K562 (cell line): ENCODE data around the gene ALDH3B2. TPM values are rescaled to one million over a fixed set of nuclear protein-coding genes. Genes with fewer than 3 reads are reported as not detected.

Source experiments
- ATAC-seq: fragments of 200-7000 bp; cut with Tn5 transposase; 3 replicates; pipeline ENCODE4 v1.9.1; 2020; ENCODE audit warnings: moderate library complexity
- BruUV-seq: library from RNA; stranded (reverse); fragments of 400-500 nt; replicated peaks from 2 replicates; lab custom pipeline; 2021; lab: Mats Ljungman, UMichigan
- CTCF ChIA-PET: fragments of 300-600 bp; formaldehyde crosslinking; extraction: SDS; loops from one replicate; lab custom pipeline; 2021; ENCODE audit warnings: low intra/inter-chr PET ratio; lab: Yijun Ruan, JAX
- POLR2A ChIA-PET: fragments of 300-600, 350-650 bp; sonication (Branson Sonifier 250); formaldehyde crosslinking; extraction: SDS; loops from one replicate; lab custom pipeline; 2021; ENCODE audit warnings: antibody characterized with exemption, inconsistent platforms; lab: Yijun Ruan, JAX
- DNase-seq, 4 experiments: peaks; one replicate each; pipeline versions ENCODE4 v3.0.0 to v3.0.0-alpha.2; 2011 to 2018; ENCODE audit warnings: low spot score in 3 of 4, mixed read lengths in 3 of 4; ENCODE audit errors: extremely low read depth in 1 of 4
- FAIRE-seq: peaks from 2 replicates; lab custom pipeline; 2011; peaks lifted over from hg19 to GRCh38; lab: Jason Lieb, UNC
- H2AFZ ChIP-seq: 2 replicates; pipeline ENCODE4 v1.6.0; 2011; ENCODE audit warnings: low read depth, low read length, control low read depth, inconsistent platforms
- H3K27ac ChIP-seq: fragments of 200-600 bp; 3 replicates; pipeline ENCODE4 v1.8.0; 2011; ENCODE audit warnings: low read depth, mild to moderate bottlenecking, control low read depth, inconsistent platforms, low read length, moderate library complexity, mixed read lengths; ENCODE audit errors: extremely low read depth
- H3K27me3 ChIP-seq, 2 experiments: fragments of 300-600 bp in 1 of 2; 2 replicates in 1 of 2; 3 replicates in 1 of 2; pipeline versions ENCODE4 v1.6.0 to v1.8.0; 2011; ENCODE audit warnings: inconsistent platforms in 2 of 2, low read length in 2 of 2, mild to moderate bottlenecking in 1 of 2, mixed read lengths in 1 of 2, moderate library complexity in 1 of 2; ENCODE audit not compliant: control insufficient read depth in 2 of 2, insufficient read depth in 2 of 2
- H3K36me3 ChIP-seq: fragments of 300-600 bp; 3 replicates; pipeline ENCODE4 v1.8.0; 2011; ENCODE audit warnings: mild to moderate bottlenecking, low read length, inconsistent platforms; ENCODE audit not compliant: control insufficient read depth, insufficient read depth
- H3K4me1 ChIP-seq, 2 experiments: fragments of 200-600 bp in 1 of 2; replicated peaks in 1 of 2; 2 replicates in 1 of 2; 3 replicates in 1 of 2; pipeline versions ENCODE4 v1.5.1 to v1.8.0; 2011; ENCODE audit warnings: inconsistent platforms in 2 of 2, low read length in 2 of 2, mild to moderate bottlenecking in 1 of 2, mixed read lengths in 1 of 2, moderate library complexity in 1 of 2; ENCODE audit not compliant: control insufficient read depth in 2 of 2, insufficient read depth in 2 of 2
- H3K4me2 ChIP-seq: 2 replicates; pipeline ENCODE4 v1.6.1; 2011; ENCODE audit warnings: low read length, control low read depth, inconsistent platforms, mixed read lengths; ENCODE audit not compliant: insufficient read depth
- H3K4me3 ChIP-seq: fragments of 200-600 bp; sonication (generic), shearing (Covaris generic); 2 replicates; pipeline ENCODE4 v1.5.1; 2016; ENCODE audit warnings: control low read depth, inconsistent platforms
- H3K79me2 ChIP-seq: fragments of 200-600 bp; 3 replicates; pipeline ENCODE4 v1.8.0; 2011; ENCODE audit warnings: low read length, inconsistent platforms; ENCODE audit not compliant: control insufficient read depth, insufficient read depth
- H3K9ac ChIP-seq, 2 experiments: 2 replicates each; pipeline versions ENCODE4 v1.6.0 to v1.6.1; 2011; ENCODE audit warnings: low read depth in 2 of 2, low read length in 2 of 2, control low read depth in 1 of 2, inconsistent platforms in 1 of 2, mild to moderate bottlenecking in 1 of 2, mixed read lengths in 1 of 2; ENCODE audit not compliant: insufficient read depth in 1 of 2
- H3K9me1 ChIP-seq: one replicate; pipeline ENCODE4 v1.6.0; 2011; ENCODE audit warnings: inconsistent platforms, mild to moderate bottlenecking, low read length, moderate library complexity; ENCODE audit not compliant: control insufficient read depth, insufficient read depth
- H3K9me3 ChIP-seq: replicated peaks from 2 replicates; pipeline ENCODE4 v1.5.1; 2011; ENCODE audit warnings: low read depth, low read length, inconsistent platforms; ENCODE audit not compliant: control insufficient read depth, insufficient read depth
- H4K20me1 ChIP-seq: replicated peaks from 2 replicates; pipeline ENCODE4 v1.6.1; 2011; ENCODE audit warnings: low read length, inconsistent platforms, mixed read lengths; ENCODE audit not compliant: control insufficient read depth, insufficient read depth
- ATF7 ChIP-seq: fragments of 450-650 bp; IDR thresholded peaks from 2 replicates; pipeline ENCODE4 v1.7.1; 2014; ENCODE audit warnings: mild to moderate bottlenecking, moderate library complexity
- ILK ChIP-seq: fragments of 450-650 bp; IDR thresholded peaks from 2 replicates; pipeline ENCODE4 v1.6.1; 2016; ENCODE audit warnings: missing genetic modification characterization, low read depth, mild to moderate bottlenecking, missing compliant biosample characterization, moderate library complexity, borderline replicate concordance
- MBD2 ChIP-seq: sonication (generic); IDR thresholded peaks from 2 replicates; pipeline ENCODE4 v1.6.1; 2016; ENCODE audit warnings: low read depth, borderline replicate concordance
- POLR2G ChIP-seq: fragments of 200-400 bp; formaldehyde crosslinking; IDR thresholded peaks from 2 replicates; pipeline ENCODE4 v1.6.1; 2017; ENCODE audit warnings: low read depth, mild to moderate bottlenecking, antibody characterized with exemption, low read length, moderate library complexity
- RBFOX2 ChIP-seq: fragments of 200-400 bp; formaldehyde crosslinking; IDR thresholded peaks from 2 replicates; pipeline ENCODE4 v1.6.1; 2017; ENCODE audit warnings: low read depth, mild to moderate bottlenecking, low read length, moderate library complexity
- SNIP1 ChIP-seq: fragments of 450-650 bp; IDR thresholded peaks from 2 replicates; pipeline ENCODE4 v1.7.1; 2017; ENCODE audit warnings: low read depth, mild to moderate bottlenecking
- USF1 ChIP-seq: sonication (generic); formaldehyde crosslinking; IDR thresholded peaks from 2 replicates; pipeline ENCODE4 v1.9.0; 2022; ENCODE audit warnings: mild to moderate bottlenecking, missing genetic modification reagents
- ZBTB7A ChIP-seq: IDR thresholded peaks from 2 replicates; pipeline ENCODE4 v1.6.1; 2011; ENCODE audit warnings: low read depth, mild to moderate bottlenecking, low read length, moderate library complexity, borderline replicate concordance; ENCODE audit not compliant: control insufficient read depth
- WGBS: fragments of 100-300 bp; shearing (Covaris generic); methylation state at CpG from one replicate; pipeline ENCODE4 v1.1.6; 2016; ENCODE audit warnings: low coverage, mixed read lengths; ENCODE audit not compliant: insufficient coverage; ENCODE audit errors: missing lambda C conversion rate; 5-methylcytosine and 5-hydroxymethylcytosine counted together
- in situ Hi-C: fragments of 300-500 bp; cut with MboI; formaldehyde crosslinking; loops from 4 replicates; pipeline ENCODE4 v1.15.0; 2018; ENCODE audit warnings: inconsistent platforms, mixed read lengths
- intact Hi-C: fragments of 100-400 bp; cut with micrococcal nuclease; formaldehyde crosslinking; loops from 2 replicates; pipeline ENCODE4 v1.14.2; 2022
- polyA plus RNA-seq, 8 experiments: library from polyadenylated mRNA; depleted of rRNA in 4 of 8; stranded (reverse) in 5 of 8; unstranded in 3 of 8; fragments of >200 nt; fragmentation: Nextera tagmentation in 2 of 8; fragmentation: Illumina TruSeq in 1 of 8; extraction: Ambion mirVana in 2 of 8; extraction: Trizol in 1 of 8; gene quantifications; 2 replicates each; pipeline versions ENCODE4 v1.2.1 to v1.2.3, GENCODE V29; 2011 to 2014; ENCODE audit warnings: inconsistent platforms in 1 of 8, missing spikeins in 1 of 8
- total RNA-seq, 7 experiments: library from RNA; depleted of rRNA in 6 of 7; stranded (reverse); fragments of >200 nt in 6 of 7; fragmentation: Illumina TruSeq in 2 of 7; extraction: Trizol in 2 of 7; gene quantifications; 2 replicates each; pipeline versions ENCODE4 v1.2.1 to v1.2.3, GENCODE V29; 2011 to 2021; ENCODE audit warnings: low replicate concordance in 1 of 7

The ALDH3B2 gene
- total and polyA plus RNA-seq, 9 of the 15 experiments (the other 6 are each of a cell fraction or from before 2014, with no cell fraction given): not detected

DNA sequence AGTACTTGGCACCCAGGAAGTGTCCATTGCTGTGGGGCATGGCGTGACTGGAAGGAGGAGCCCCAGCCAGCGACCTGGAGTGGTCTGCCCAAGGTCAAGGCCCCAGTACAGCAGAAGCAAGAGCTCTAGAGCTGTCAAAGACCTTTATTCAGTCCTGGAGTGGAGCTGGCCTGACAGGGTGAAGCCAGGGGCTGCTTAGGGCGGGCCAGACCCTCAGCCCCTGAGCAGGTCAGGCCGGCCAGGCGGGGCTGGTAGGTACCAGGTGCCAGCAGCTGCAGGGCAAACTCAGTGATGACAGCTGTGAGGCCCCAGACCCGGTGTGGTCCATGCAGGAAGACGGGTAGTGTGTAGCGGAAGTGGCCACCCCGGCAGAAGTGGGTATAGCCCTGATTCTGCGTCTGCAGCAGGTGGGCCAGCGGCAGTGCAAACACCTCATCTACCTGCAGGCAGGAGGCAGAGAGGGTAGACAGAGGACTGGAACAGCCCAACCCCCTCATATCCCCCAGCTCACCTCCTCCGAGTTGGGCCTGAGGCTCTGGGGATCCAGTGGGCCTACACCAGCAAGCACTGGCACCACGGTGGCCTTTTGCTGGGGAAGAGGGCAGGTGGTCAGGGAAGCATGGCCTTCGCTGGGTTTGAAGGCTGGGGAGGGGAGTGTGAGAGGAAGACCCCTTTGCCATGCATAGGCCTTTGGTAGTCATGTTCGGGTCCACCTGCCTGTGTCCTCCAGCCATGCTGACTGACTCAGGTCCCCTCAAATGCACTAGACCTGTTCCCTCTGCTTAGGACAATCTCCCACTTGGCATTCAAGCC, 46.4 kb downstream of the ALDH3B2 start:
- Histone ChIP-seq H3K27me3 (no peaks in the 10 kb centered on the region), H3K4me1 (peaks cover 10 to 56% of the 10 kb centered on the region in 2 experiments), H4K20me1 (no peaks in the 10 kb centered on the region), H2AFZ (no peak overlapping the region), H3K79me2 (no peaks in the 10 kb centered on the region), H3K4me3 (no peak overlapping the region), H3K4me2 (peak overlapping the region; percentile 83; the same call in 1 of the 2 replicates), H3K36me3 (peaks cover 15% of the 10 kb centered on the region; the same call in 1 of the 3 replicates), H3K9me1 (no peaks in the 10 kb centered on the region), H3K9ac (peak overlapping the region; percentile 81 to 98; a peak in 3 of 4 replicates), H3K27ac (no peak overlapping the region; the same call in 2 of the 3 replicates), H3K9me3 (no peaks in the 10 kb centered on the region)
- FAIRE-seq (no peak), DNase-seq (no peak), ATAC-seq (no peak)
- BruUV-seq: no TSS peak
- 90% methylated on average over 15 of the region's 15 CpGs for WGBS
- ChIA-PET CTCF (no interaction called here), POLR2A (interaction anchor here (0.5 to 5.2 kb wide), 8 partner anchors 8 to 200 kb away, joined by 3 to 36 read pairs (median 4); partner anchors contain the start of gene RPS6KB2)
- in situ Hi-C loops: no loop called here
- TF ChIP-seq ZBTB7A (0 out of 2 replicates have a peak, but pooled peaks have one; percentile 14), ILK (tag) (no peak), POLR2G (peak; percentile 57), USF1 (CRISPR knock-in tag) (0 out of 2 replicates have a peak, but pooled peaks have one; percentile 1), ATF7 (no peak), RBFOX2 (no peak), MBD2 (0 out of 2 replicates have a peak, but pooled peaks have one; percentile 8), SNIP1 (no peak)
- intact Hi-C loops: loop anchor here (2.0 kb wide), 1 partner anchor 55 kb away; no protein-coding TSS in a partner anchor
